Gastroesophageal sphincter (tissue), 3 donors: ENCODE data around the gene MTX1.

Source experiments
- CTCF ChIP-seq, 4 experiments: fragments of 200-600 bp in 2 of 4; fragments of 450-650 bp in 2 of 4; sonication (generic) in 1 of 4; IDR thresholded peaks; one replicate each; pipeline ENCODE4 v1.5.1; 2017 to 2019; ENCODE audit warnings: antibody characterized with exemption in 4 of 4, mild to moderate bottlenecking in 2 of 4, moderate library complexity in 2 of 4
- POLR2A ChIP-seq, 2 donors: fragments of 450-650 bp; IDR thresholded peaks; one replicate each; pipeline ENCODE4 v1.6.1; 2017; ENCODE audit warnings: antibody characterized with exemption in 2 of 2, mild to moderate bottlenecking in 2 of 2, moderate library complexity in 1 of 2

DNA sequence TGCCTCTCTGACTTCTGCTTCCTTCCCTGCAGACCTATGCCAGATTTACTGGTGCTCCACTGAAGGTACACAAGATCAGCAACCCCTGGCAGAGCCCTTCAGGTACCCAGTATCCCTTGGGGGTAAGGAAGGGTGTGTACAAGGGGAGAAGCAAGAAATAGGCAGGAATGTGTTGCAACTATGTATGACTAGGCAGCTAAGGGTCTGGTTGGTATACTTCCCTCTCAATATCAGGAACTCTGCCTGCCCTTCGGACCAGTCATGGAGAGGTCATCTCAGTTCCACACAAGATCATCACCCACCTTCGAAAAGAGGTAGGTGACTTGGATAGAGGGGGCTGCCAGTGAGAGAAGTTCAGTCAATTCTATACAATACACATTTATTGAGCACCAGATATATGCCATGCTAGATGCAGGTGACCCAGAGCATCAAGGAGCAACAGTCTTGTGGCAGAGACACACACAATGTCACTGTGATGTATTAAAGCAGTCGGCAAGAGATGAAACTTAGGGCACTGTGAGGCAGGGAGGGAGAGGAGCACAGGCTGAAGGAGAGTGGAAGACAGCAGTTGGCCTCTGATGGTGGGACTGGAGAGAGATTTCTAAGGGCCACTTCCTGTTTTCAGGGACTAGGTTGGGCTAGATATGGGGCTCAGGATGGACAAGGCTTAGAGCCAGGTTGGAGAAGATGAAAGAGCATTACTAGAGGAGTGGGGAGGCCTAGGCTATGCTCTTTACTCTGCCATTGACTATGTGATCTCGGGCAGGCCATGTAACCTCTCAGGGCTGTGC, 2.0 kb downstream of the MTX1 start:
- TF ChIP-seq CTCF (IDR thresholded peaks at IDR 0.05) (no peak), POLR2A (IDR thresholded peaks at IDR 0.05) (no peak)
